HEK293 (cell line): ENCODE measurements around the gene CDK4.

Source experiments
- SALL2 ChIP-seq: fragments of 450-650 bp; formaldehyde crosslinking; IDR thresholded peaks from 2 replicates; pipeline ENCODE4 v1.5.0; 2017; ENCODE audit warnings: missing biosample characterization, mild to moderate bottlenecking, missing genetic modification characterization, borderline replicate concordance
- ZNF510 ChIP-seq: fragments of 450-650 bp; formaldehyde crosslinking; IDR thresholded peaks from 2 replicates; pipeline ENCODE4 v1.5.1; 2018; ENCODE audit warnings: mild to moderate bottlenecking, missing genetic modification characterization, missing biosample characterization; ENCODE audit not compliant: insufficient replicate concordance
- ZNF544 ChIP-seq: fragments of 450-650 bp; formaldehyde crosslinking; IDR thresholded peaks from 2 replicates; pipeline ENCODE4 v1.5.0; 2017; ENCODE audit warnings: missing biosample characterization, missing genetic modification characterization
- ZNF558 ChIP-seq: fragments of 450-650 bp; formaldehyde crosslinking; IDR thresholded peaks from 2 replicates; pipeline ENCODE4 v1.5.1; 2016; ENCODE audit warnings: missing biosample characterization, missing genetic modification characterization
- TF ChIP-seq, protein P1 (sequence below): fragments of 450-650 bp; formaldehyde crosslinking; IDR thresholded peaks from 2 replicates; pipeline ENCODE4 v1.5.1; 2016; ENCODE audit warnings: missing biosample characterization, missing genetic modification characterization
- TF ChIP-seq, protein P2 (sequence below): fragments of 450-650 bp; formaldehyde crosslinking; IDR thresholded peaks from 2 replicates; pipeline ENCODE4 v1.5.1; 2016; ENCODE audit warnings: missing biosample characterization, missing genetic modification characterization

- TF ChIP-seq, protein P1, sequence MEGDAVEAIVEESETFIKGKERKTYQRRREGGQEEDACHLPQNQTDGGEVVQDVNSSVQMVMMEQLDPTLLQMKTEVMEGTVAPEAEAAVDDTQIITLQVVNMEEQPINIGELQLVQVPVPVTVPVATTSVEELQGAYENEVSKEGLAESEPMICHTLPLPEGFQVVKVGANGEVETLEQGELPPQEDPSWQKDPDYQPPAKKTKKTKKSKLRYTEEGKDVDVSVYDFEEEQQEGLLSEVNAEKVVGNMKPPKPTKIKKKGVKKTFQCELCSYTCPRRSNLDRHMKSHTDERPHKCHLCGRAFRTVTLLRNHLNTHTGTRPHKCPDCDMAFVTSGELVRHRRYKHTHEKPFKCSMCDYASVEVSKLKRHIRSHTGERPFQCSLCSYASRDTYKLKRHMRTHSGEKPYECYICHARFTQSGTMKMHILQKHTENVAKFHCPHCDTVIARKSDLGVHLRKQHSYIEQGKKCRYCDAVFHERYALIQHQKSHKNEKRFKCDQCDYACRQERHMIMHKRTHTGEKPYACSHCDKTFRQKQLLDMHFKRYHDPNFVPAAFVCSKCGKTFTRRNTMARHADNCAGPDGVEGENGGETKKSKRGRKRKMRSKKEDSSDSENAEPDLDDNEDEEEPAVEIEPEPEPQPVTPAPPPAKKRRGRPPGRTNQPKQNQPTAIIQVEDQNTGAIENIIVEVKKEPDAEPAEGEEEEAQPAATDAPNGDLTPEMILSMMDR (tag by site-specific recombination): no peak
- no peak for TF ChIP-seq ZNF510
- no peak for TF ChIP-seq SALL2 (tag by site-specific recombination)
- TF ChIP-seq ZNF544: no peak
- no peak for TF ChIP-seq ZNF558 (tag by site-specific recombination)
- TF ChIP-seq, protein P2, sequence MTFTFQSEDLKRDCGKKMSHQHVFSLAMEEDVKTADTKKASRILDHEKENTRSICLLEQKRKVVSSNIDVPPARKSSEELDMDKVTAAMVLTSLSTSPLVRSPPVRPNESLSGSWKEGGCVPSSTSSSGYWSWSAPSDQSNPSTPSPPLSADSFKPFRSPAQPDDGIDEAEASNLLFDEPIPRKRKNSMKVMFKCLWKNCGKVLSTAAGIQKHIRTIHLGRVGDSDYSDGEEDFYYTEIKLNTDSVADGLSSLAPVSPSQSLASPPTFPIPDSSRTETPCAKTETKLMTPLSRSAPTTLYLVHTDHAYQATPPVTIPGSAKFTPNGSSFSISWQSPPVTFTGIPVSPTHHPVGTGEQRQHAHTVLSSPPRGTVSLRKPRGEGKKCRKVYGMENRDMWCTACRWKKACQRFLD (tag by site-specific recombination): no peak
Observed at GRCh38 chr12:57731411-57732080, 20.6 kb downstream of the CDK4 start.
